ENCODE data around the gene KIF12. TPM values are rescaled to one million over a fixed set of nuclear protein-coding genes. Genes with fewer than 3 reads are reported as not detected.
A peak's percentile ranks its signal among the peaks of the same experiment; 100 is the strongest.

The KIF12 gene
- total and polyA plus RNA-seq, 2 of the 13 experiments (the other 11 are each of a cell fraction or from before 2014, with no cell fraction given) = 1.8 to 12.5 TPM

GRCh38 chr9:114138552-114138971, 39.5 kb upstream of the KIF12 start (continued):
- TF ChIP-seq ZNF512 (CRISPR knock-in tag; IDR thresholded peaks at IDR 0.05) (no peak), ZMYM2 (CRISPR knock-in tag; IDR thresholded peaks at IDR 0.05) (no peak), MED13 (CRISPR knock-in tag; IDR thresholded peaks at IDR 0.05) (no peak), GLI4 (CRISPR knock-in tag; IDR thresholded peaks at IDR 0.05; ENCODE audit: borderline replicate concordance) (no peak), KLF13 (CRISPR knock-in tag; IDR thresholded peaks at IDR 0.05) (no peak), NCOA2 (CRISPR knock-in tag; IDR thresholded peaks at IDR 0.05) (0 out of 2 replicates have a peak, but pooled peaks have one; percentile 13), ZNF687 (CRISPR knock-in tag; IDR thresholded peaks at IDR 0.05) (peak; percentile 30; the same call in 1 of the 2 replicates), ZNF567 (CRISPR knock-in tag; IDR thresholded peaks at IDR 0.05; ENCODE audit: borderline replicate concordance) (no peak), GLMP (CRISPR knock-in tag; IDR thresholded peaks at IDR 0.05; ENCODE audit: borderline replicate concordance) (no peak), SIX4 (CRISPR knock-in tag; IDR thresholded peaks at IDR 0.05) (no peak), ZNF550 (CRISPR knock-in tag; IDR thresholded peaks at IDR 0.05; ENCODE audit: borderline replicate concordance) (no peak), NR2C2 (CRISPR knock-in tag; IDR thresholded peaks at IDR 0.05; ENCODE audit: borderline replicate concordance) (no peak), ERF (CRISPR knock-in tag; IDR thresholded peaks at IDR 0.05) (0 out of 2 replicates have a peak, but pooled peaks have one; percentile 37), KMT2A (CRISPR knock-in tag; IDR thresholded peaks at IDR 0.05) (no peak), CENPBD1 (CRISPR knock-in tag; IDR thresholded peaks at IDR 0.05; ENCODE audit: borderline replicate concordance, low read depth) (no peak), ZBTB49 (CRISPR knock-in tag; IDR thresholded peaks at IDR 0.05; ENCODE audit: borderline replicate concordance) (no peak), ZNF484 (CRISPR knock-in tag; IDR thresholded peaks at IDR 0.05; ENCODE audit: borderline replicate concordance, low read depth) (no peak), ETS1 (CRISPR knock-in tag; IDR thresholded peaks at IDR 0.05) (no peak), SCMH1 (CRISPR knock-in tag; IDR thresholded peaks at IDR 0.05; ENCODE audit: borderline replicate concordance) (no peak)
